ENCODE data around the gene FCER1G.
A peak's percentile ranks its signal among the peaks of the same experiment; 100 is the strongest.
"Not testable (repeated sequence)": the region's sequence is repeated elsewhere in the genome, so short reads cannot be mapped to it uniquely, and the experiment has no call there.

Gene FCER1G

GRCh38 chr1:161209790-161210409 is 5.2 kb upstream of the FCER1G start:
- peak; percentile 84 for DNase-seq

DNA sequence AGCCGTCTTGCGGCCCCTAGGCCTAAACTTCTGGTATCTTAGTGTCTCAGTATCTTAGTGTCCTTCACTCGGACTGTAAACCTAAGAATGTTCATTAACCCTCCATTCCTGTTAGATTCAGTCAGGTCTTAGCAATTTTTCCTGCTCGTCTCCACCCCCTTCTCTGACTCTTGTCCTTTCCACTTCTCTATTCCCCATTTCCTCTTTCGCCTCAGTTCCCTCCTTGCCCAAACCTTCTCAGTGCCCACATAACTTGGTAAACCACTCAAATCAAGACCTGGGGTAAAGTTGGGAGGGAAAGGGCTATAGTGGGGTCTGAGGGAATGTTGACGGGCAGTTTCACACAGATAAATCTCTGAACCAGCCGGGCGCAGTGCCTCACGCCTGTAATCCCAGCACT is 726 bp upstream of the FCER1G start:
- DNase-seq = no peak

GRCh38 chr1:161216945-161217712 is 2.0 kb downstream of the FCER1G start:
- DNase-seq = no peak

GRCh38 chr1:161217831-161218230 is 2.7 kb downstream of the FCER1G start:
- no peak for DNase-seq

- no peak for DNase-seq
These were observed 3.4 kb downstream of the FCER1G start for GRCh38 chr1:161218301-161219077.

- no peak for DNase-seq
These were observed 4.2 kb downstream of the FCER1G start for GRCh38 chr1:161219078-161219892.

DNA sequence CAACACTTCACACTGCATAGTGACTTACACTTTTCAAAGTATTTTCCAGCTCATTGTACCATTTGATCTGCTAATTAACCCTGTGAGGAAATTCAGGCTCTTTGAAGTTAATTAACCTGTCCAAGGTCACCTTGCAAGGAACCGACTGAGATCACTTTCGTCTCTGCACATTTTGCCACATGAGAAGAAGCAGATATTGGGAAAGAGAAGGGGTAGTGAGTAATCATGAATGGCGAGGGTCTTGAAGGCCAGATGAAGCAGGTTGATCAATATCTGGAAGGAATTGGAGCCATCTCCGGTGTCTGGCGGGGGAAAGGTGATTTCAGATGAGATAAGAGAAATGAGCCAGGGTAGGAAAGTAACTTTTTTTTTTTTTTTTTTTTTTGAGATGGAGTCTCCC is 4.9 kb downstream of the FCER1G start:
- DNase-seq = no peak

GRCh38 chr1:161222175-161223019 is 7.3 kb downstream of the FCER1G start:
- DNase-seq = no peak

GRCh38 chr1:161223805-161224694 is 9.0 kb downstream of the FCER1G start:
- no peak for DNase-seq

GRCh38 chr1:161224695-161225087 is 9.6 kb downstream of the FCER1G start:
- DNase-seq = not testable (repeated sequence)

GRCh38 chr1:161225178-161225533 is 10.1 kb downstream of the FCER1G start:
- no peak for DNase-seq

GRCh38 chr1:161225534-161226319 is 10.6 kb downstream of the FCER1G start, which contains the start of gene TOMM40L:
TSS of gene TOMM40L (plus strand) at chr1:161226060. CDS start at chr1:161226490, 430 bp downstream.
- DNase-seq = peak; percentile 89

- DNase-seq = peak; percentile 23
These were observed 11.2 kb downstream of the FCER1G start for GRCh38 chr1:161226320-161226711.

GRCh38 chr1:161226759-161227158 is 11.7 kb downstream of the FCER1G start:
- no peak for DNase-seq

DNA sequence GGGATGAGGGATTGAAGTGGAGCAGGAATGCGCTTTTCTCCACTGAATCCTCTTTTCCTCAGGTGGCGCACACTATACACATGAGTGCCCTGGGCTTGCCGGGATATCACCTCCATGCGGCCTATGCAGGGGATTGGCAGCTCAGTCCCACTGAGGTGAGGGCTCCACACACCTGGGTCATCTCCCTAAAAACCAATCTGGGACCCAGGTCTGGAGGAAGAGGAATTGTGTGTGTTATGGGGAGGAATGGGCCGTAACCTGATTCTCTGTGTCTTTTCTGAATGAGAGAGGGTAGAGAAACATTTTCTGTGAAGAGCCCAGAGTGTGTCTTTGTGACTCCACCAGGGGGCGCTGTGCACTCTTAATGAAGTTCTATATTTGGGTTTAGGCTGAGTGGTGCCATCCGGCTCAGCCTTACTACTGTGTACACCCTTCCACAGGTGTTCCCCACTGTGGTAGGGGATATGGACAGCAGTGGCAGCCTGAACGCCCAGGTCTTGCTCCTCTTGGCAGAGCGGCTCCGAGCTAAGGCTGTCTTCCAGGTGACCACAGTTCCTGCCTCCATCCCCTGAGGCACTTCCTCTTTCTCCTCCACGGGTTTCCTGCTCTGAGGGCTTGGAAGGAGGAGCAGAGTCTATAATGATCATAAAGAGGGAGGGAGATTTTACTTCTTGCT is 12.2 kb downstream of the FCER1G start:
- DNase-seq = peak; percentile 94

DNA sequence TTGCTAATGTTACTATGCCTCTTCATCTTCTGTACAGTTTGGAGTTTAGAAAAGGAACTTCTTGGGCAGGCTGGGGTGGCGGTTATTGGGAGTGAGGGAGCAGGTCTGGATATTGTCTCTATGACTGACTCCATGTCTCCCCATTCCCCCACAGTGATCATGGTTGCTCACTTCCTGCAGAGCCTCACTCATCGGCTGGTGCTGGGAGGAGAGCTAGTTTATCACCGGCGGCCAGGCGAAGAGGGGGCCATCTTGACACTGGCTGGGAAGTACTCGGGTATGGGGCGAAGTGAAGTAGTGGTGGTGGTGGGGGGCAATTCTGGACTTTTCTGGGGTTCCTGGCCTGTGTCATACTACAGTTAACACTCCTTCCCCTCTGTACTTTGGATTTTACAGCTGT is 12.9 kb downstream of the FCER1G start:
- no peak for DNase-seq

GRCh38 chr1:161229896-161230295 is 14.8 kb downstream of the FCER1G start:
- no peak for DNase-seq

DNA sequence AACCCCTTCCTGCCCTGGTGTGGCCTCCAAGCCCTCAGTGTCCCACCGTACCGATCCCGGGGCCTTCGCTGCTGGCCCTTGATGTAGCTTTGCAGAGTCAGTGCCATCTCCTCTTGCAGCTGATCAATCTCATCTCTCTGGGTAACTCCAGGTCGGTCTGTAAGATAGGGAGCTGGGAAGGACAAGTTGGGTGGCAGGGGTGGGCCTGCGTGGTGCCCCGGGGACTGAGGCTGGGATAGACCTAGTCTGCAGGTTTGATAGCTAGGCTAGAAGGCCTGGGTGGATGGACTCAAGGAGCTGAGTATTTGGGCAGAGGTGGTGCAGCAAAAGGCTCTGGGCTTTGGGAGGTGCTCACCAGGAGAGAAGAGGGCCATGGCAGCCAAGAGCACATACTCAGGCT is 15.7 kb downstream of the FCER1G start:
- no peak for DNase-seq

GRCh38 chr1:161233102-161233501 is 18.0 kb downstream of the FCER1G start:
- no peak for DNase-seq
